Mesendoderm (in vitro differentiated cells): Measurements from ENCODE around the gene TRPC4AP.

ENCODE experiments used
- DNase-seq: peaks from one replicate; pipeline ENCODE4 v3.0.0; 2013
- H2AK5ac ChIP-seq: 2 replicates; pipeline ENCODE4 v1.6.1; 2013; ENCODE audit warnings: low read length, inconsistent platforms
- H2BK120ac ChIP-seq: 2 replicates; pipeline ENCODE4 v1.6.1; 2013; ENCODE audit warnings: low read depth, mild to moderate bottlenecking, low read length, moderate library complexity, mixed read lengths
- H2BK15ac ChIP-seq: replicated peaks from 2 replicates; pipeline ENCODE4 v1.6.1; 2013; ENCODE audit warnings: low read depth, mild to moderate bottlenecking, moderate library complexity
- H2BK5ac ChIP-seq: 2 replicates; pipeline ENCODE4 v1.6.1; 2013; ENCODE audit warnings: low read length, inconsistent platforms
- H3K18ac ChIP-seq: 2 replicates; pipeline ENCODE4 v1.6.1; 2013; ENCODE audit warnings: mild to moderate bottlenecking, low read length, mixed read lengths
- H3K23ac ChIP-seq: one replicate; pipeline ENCODE4 v1.6.1; 2013; ENCODE audit warnings: low read length
- H3K27ac ChIP-seq: 2 replicates; pipeline ENCODE4 v1.5.1; 2013; ENCODE audit warnings: low read depth, mild to moderate bottlenecking, inconsistent platforms, low read length, moderate library complexity
- H3K27me3 ChIP-seq: 2 replicates; pipeline ENCODE4 v1.6.1; 2013; ENCODE audit warnings: low read length, control low read depth, mild to moderate bottlenecking, inconsistent platforms; ENCODE audit not compliant: insufficient read depth, poor library complexity
- H3K36me3 ChIP-seq: 2 replicates; pipeline ENCODE4 v1.6.1; 2013; ENCODE audit warnings: low read length, inconsistent platforms; ENCODE audit not compliant: control insufficient read depth, insufficient read depth
- H3K4ac ChIP-seq: one replicate; pipeline ENCODE4 v1.6.1; 2013; ENCODE audit warnings: low read depth, mild to moderate bottlenecking, low read length, moderate library complexity
- H3K4me1 ChIP-seq: 2 replicates; pipeline ENCODE4 v1.6.1; 2013; ENCODE audit warnings: low read depth, low read length, inconsistent platforms; ENCODE audit not compliant: control insufficient read depth
- H3K4me2 ChIP-seq: 2 replicates; pipeline ENCODE4 v1.6.1; 2013; ENCODE audit warnings: low read length
- H3K4me3 ChIP-seq: 2 replicates; pipeline ENCODE4 v1.5.1; 2013; ENCODE audit warnings: mild to moderate bottlenecking, low read length
- H3K56ac ChIP-seq: one replicate; pipeline ENCODE4 v1.6.1; 2013; ENCODE audit warnings: low read length
- H3K79me1 ChIP-seq: 2 replicates; pipeline ENCODE4 v1.6.1; 2013; ENCODE audit warnings: low read length, inconsistent platforms
- H3K79me2 ChIP-seq: 2 replicates; pipeline ENCODE4 v1.6.1; 2013; ENCODE audit warnings: mild to moderate bottlenecking, low read length; ENCODE audit not compliant: control insufficient read depth, insufficient read depth
- H3K9ac ChIP-seq: 2 replicates; pipeline ENCODE4 v1.6.1; 2013; ENCODE audit warnings: low read length, inconsistent platforms
- H4K5ac ChIP-seq: one replicate; pipeline ENCODE4 v1.6.1; 2013; ENCODE audit warnings: low read length
- H4K8ac ChIP-seq: one replicate; pipeline ENCODE4 v1.6.1; 2013; ENCODE audit warnings: low read depth, mild to moderate bottlenecking, control low read depth, low read length, moderate library complexity
- WGBS: extraction: QIAGEN DNeasy Blood & Tissue Kit; methylation state at CpG from one replicate; pipeline ENCODE4 v1.1.7; 2013; ENCODE audit warnings: low lambda C conversion rate, missing lambda C conversion rate; ENCODE audit not compliant: insufficient coverage; ENCODE audit errors: extremely low coverage; 5-methylcytosine and 5-hydroxymethylcytosine counted together

The TRPC4AP gene

DNA sequence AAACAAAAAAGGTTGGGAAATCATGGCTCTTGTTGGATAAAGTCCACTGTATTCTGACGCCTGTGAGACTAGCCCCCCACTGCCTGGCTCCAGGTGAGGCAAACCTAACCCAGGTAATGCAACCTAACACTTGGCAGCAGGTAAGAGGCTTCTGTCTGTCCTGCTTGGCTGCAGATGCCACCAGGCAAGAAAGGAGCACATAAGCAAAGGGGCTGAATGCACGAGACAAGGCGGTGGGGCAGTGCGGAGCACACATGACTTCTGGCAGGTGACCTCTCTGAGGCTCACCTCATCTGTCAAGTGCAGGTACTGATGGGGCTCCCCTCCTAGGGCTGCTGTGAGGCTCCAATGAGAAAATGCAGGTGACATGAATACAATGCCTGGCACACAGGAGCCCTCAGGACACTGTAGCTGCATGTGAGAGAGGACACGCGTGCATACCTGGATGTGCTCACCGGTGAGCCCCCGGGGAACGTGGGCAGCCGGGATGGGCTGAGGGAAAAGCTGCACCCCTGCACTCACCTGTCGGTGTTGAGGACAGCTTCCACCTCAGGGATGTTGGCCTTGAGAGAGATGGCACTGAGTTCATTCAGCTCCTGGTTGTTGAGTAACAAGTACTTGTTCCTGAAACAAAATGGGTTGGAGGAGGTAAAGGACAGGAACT is 82.8 kb downstream of the TRPC4AP start:
- no peak overlapping the region for H3K56ac ChIP-seq
- no peaks in the 10 kb centered on the region for H3K79me1 ChIP-seq
- no peak overlapping the region for H2BK15ac ChIP-seq
- no peak overlapping the region for H3K4me2 ChIP-seq
- no peak overlapping the region for H3K4ac ChIP-seq
- no peak overlapping the region for H4K5ac ChIP-seq
- H3K4me3 ChIP-seq: no peak overlapping the region
- no peak overlapping the region for H2BK5ac ChIP-seq
- no peak overlapping the region for H3K23ac ChIP-seq
- DNase-seq: no peak
- no peaks in the 10 kb centered on the region for H3K27me3 ChIP-seq
- H3K18ac ChIP-seq: no peak overlapping the region
- no peak overlapping the region for H3K27ac ChIP-seq
- no peaks in the 10 kb centered on the region for H3K79me2 ChIP-seq
- no CpG with 5 or more reads among the region's 11 CpGs for WGBS
- peaks cover 28% of the 10 kb centered on the region for H3K36me3 ChIP-seq
- no peak overlapping the region for H2BK120ac ChIP-seq
- no peak overlapping the region for H3K9ac ChIP-seq
- no peak overlapping the region for H2AK5ac ChIP-seq
- H4K8ac ChIP-seq: no peak overlapping the region
- H3K4me1 ChIP-seq: no peaks in the 10 kb centered on the region

- Histone ChIP-seq H3K36me3 (peaks cover 30% of the 10 kb centered on the region), H3K79me2 (no peaks in the 10 kb centered on the region), H3K18ac (no peak overlapping the region), H3K4me2 (no peak overlapping the region), H2BK5ac (no peak overlapping the region), H4K5ac (no peak overlapping the region), H3K27ac (no peak overlapping the region), H2AK5ac (no peak overlapping the region), H2BK120ac (no peak overlapping the region), H3K4me3 (no peak overlapping the region), H4K8ac (no peak overlapping the region), H3K23ac (no peak overlapping the region), H3K4me1 (no peaks in the 10 kb centered on the region), H2BK15ac (no peak overlapping the region), H3K79me1 (no peaks in the 10 kb centered on the region), H3K9ac (no peak overlapping the region), H3K4ac (no peak overlapping the region), H3K56ac (no peak overlapping the region), H3K27me3 (no peaks in the 10 kb centered on the region)
- no peak for DNase-seq
- WGBS: no CpG with 5 or more reads among the region's 14 CpGs
These were observed 83.9 kb downstream of the TRPC4AP start for GRCh38 chr20:35008411-35009342.

- no CpG with 5 or more reads among the region's 12 CpGs for WGBS
- no peak for DNase-seq
- H3K4me3 ChIP-seq: no peak overlapping the region
- no peak overlapping the region for H2BK5ac ChIP-seq
- H3K27me3 ChIP-seq: no peaks in the 10 kb centered on the region
- no peak overlapping the region for H3K4ac ChIP-seq
- no peak overlapping the region for H4K5ac ChIP-seq
- H3K27ac ChIP-seq: no peak overlapping the region
- H3K56ac ChIP-seq: no peak overlapping the region
- H3K4me2 ChIP-seq: no peak overlapping the region
- no peak overlapping the region for H3K23ac ChIP-seq
- H3K9ac ChIP-seq: no peak overlapping the region
- H3K79me2 ChIP-seq: no peaks in the 10 kb centered on the region
- H2AK5ac ChIP-seq: no peak overlapping the region
- no peak overlapping the region for H3K18ac ChIP-seq
- peaks cover 32% of the 10 kb centered on the region for H3K36me3 ChIP-seq
- no peak overlapping the region for H2BK15ac ChIP-seq
- no peaks in the 10 kb centered on the region for H3K79me1 ChIP-seq
- no peaks in the 10 kb centered on the region for H3K4me1 ChIP-seq
- H4K8ac ChIP-seq: no peak overlapping the region
- no peak overlapping the region for H2BK120ac ChIP-seq
These were observed 84.7 kb downstream of the TRPC4AP start for GRCh38 chr20:35007891-35008290.

- H3K79me1 ChIP-seq: no peaks in the 10 kb centered on the region
- no peak overlapping the region for H3K4me3 ChIP-seq
- H2AK5ac ChIP-seq: no peak overlapping the region
- no CpG with 5 or more reads among the region's 9 CpGs for WGBS
- no peak overlapping the region for H3K18ac ChIP-seq
- H3K27me3 ChIP-seq: no peaks in the 10 kb centered on the region
- no peak overlapping the region for H3K23ac ChIP-seq
- H3K27ac ChIP-seq: no peak overlapping the region
- no peaks in the 10 kb centered on the region for H3K4me1 ChIP-seq
- H4K5ac ChIP-seq: no peak overlapping the region
- no peaks in the 10 kb centered on the region for H3K79me2 ChIP-seq
- H2BK120ac ChIP-seq: no peak overlapping the region
- H4K8ac ChIP-seq: no peak overlapping the region
- no peak overlapping the region for H2BK5ac ChIP-seq
- H3K56ac ChIP-seq: no peak overlapping the region
- no peak overlapping the region for H3K4me2 ChIP-seq
- no peak overlapping the region for H2BK15ac ChIP-seq
- DNase-seq: no peak
- no peak overlapping the region for H3K9ac ChIP-seq
- no peak overlapping the region for H3K4ac ChIP-seq
- peaks cover 30% of the 10 kb centered on the region for H3K36me3 ChIP-seq
These were observed 85.2 kb downstream of the TRPC4AP start for GRCh38 chr20:35007413-35007812.

- Histone ChIP-seq H3K56ac (no peak overlapping the region), H2AK5ac (no peak overlapping the region), H3K4ac (no peak overlapping the region), H3K79me1 (no peaks in the 10 kb centered on the region), H3K23ac (no peak overlapping the region), H3K4me2 (no peak overlapping the region), H3K4me3 (no peak overlapping the region), H3K27me3 (no peaks in the 10 kb centered on the region), H4K8ac (no peak overlapping the region), H3K9ac (no peak overlapping the region), H3K18ac (no peak overlapping the region), H3K4me1 (no peaks in the 10 kb centered on the region), H2BK5ac (no peak overlapping the region), H4K5ac (no peak overlapping the region), H3K27ac (no peak overlapping the region), H3K36me3 (peaks cover 27% of the 10 kb centered on the region), H2BK120ac (no peak overlapping the region), H2BK15ac (no peak overlapping the region), H3K79me2 (no peaks in the 10 kb centered on the region)
- DNase-seq: no peak
- no CpG with 5 or more reads among the region's 4 CpGs for WGBS
These were observed 86.1 kb downstream of the TRPC4AP start for GRCh38 chr20:35006531-35006971.
